HL-60/S4 treated with retinoic acid at 250 ng/mL for 4 days and 3 days (cell line): ENCODE results near the gene NRF1.

Experiments used
- in situ Hi-C: fragments of 300-500 bp; cut with MboI; formaldehyde crosslinking; loops from 2 replicates; pipeline ENCODE4 v1.7.0; 2022; ENCODE audit warnings: low sequenced_read_pairs

The NRF1 gene

DNA sequence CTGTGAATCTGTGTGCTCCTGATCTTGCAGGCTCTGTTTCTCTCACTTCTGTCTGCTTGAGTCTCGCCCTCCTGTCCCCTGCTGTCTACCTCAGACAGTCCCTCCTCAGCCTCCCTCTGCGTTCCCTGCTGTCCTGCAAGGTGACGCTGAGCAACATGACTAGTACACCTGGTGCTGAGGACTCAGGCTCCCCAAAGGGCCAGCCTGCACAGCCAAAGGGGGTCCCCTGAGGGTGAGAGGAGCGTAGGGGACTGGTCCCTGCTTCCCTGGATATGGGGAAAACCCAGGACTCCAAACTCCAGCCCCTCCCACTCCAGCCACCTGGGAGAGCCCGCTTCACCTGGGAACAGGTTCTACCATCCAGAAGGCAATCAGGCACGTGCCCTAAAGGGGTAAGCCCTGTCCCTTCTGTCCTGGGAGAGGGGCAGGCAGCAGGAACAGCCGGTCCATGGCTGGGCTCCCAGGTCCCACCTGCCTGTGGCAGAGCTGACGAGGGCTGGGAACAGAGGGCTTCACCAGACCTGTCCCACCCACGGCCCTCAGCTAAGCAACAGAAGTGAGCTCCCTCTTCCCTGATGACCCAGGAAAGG lies 184.8 kb downstream of the NRF1 start:
- in situ Hi-C loops: no loop called here

DNA sequence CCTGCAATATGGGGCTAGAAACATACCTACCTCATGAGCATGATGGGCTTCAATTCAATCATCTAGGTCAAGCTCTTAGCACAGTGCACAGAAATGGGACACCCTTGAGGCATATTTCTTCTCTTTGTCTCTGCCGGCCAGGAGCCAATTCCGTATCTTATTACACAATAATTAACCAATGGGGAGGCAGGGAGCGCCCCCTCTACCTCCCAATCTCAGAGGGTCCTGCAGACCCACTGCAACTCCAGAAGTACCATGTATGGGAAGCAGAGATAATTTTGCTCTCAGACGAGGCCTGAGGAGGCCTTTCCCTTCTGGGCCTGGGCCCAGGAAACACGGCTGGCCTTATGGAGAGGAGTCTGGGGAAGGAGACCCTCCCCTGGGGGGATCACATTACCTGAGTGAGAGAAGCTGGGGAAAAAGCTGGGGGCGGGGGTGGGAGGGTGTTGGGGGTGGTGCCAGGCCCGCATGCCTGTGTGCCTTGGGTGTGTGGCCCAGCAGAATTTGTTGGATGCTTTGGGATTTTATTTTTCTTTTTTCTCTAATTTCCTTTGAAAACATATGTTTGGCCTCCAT lies 185.8 kb downstream of the NRF1 start:
- in situ Hi-C loops: no loop called here

DNA sequence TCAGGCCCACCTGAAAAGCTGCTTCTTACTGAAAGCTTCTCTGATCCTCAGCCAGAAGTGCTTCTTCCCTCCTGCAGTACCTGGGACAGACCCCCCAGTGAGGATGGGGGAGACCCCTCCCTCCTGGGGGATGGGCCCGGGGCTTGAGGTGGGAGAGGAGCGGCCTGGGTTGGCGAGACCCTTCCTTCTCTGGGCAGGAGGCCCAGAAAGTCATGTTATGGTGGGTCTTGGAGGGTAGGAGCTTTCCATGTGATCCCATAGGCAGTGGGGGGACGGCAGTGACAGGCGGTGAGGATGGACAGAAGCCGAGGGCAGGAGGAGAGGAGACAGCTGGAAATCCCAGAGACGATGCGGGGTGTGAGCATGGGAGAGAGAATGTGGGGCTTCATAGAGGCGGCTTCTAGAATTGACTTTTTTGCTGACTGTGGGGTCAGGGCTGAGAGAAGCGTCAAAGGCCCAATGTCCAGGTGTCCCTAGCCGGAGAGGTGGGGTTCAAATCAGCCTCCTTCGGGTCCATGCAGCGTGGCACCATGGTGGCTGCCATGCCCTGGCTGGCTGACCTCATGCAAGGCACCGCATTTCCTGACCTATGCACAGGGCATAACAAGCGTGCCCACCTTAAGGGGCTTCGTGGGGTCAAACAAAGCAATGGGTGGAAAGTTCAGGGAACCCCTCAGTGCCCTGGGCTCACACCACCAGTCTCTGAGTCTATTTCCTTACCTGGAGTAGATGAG lies 187.3 kb downstream of the NRF1 start:
- in situ Hi-C loops: no loop called here

DNA sequence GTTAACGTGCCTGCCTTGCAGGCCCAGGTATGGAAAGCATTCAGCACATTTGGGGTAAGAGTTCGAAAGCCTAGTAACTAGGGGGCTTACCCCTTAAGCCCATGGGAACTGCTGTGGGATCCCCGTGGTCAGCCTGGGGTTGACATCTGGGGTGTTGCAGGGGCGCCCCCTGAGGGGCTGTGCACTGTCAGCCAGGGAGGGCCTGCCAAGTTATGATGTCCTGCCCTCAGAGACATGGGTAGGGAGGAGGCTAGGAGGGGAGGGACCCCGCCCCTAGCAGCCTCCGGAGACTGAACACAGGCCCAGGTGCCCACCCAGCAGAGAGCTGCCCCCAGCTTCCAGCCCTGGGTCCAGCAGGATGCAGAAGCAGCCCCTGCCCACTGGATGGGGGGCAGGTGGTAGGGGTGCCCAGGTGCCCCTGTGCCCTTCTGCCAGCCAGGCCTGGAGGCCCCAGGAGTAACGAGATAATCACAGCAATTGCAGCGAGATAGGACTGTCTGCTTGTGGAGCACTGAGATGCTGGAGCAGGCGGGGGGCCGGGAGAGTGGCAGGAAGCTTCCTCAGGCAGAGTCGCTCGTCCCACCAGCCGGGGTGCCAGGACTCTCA lies 187.9 kb downstream of the NRF1 start:
- in situ Hi-C loops: no loop called here

DNA sequence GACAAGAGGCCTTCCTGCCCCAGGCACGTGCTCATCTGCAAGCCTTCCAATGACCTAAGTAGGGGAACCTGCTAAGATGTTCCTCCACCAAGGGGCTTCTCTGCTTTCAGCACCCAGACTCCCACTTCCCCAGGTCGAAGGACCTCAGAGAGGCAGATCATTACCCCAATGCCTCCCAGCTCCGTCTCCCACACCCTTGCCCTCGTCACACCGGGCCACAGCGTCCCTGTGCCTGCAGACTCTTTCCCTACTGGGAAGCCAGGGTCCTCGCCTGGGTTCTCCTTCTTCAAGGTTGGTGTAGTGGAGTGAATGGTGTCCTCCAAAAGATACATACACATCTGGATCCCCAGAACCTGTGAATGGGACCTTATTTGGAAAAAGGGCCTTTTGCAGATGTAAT lies 189.4 kb downstream of the NRF1 start:
- in situ Hi-C loops: loop anchor here (25.0 kb wide), 1 partner anchor 464 kb away; no protein-coding TSS in a partner anchor

- in situ Hi-C loops: loop anchor here (25.0 kb wide), 1 partner anchor 465 kb away; no protein-coding TSS in a partner anchor
Observed at GRCh38 chr7:129801882-129802281, 190.4 kb downstream of the NRF1 start.

GRCh38 chr7:129803546-129804081 lies 192.1 kb downstream of the NRF1 start:
- in situ Hi-C loops: loop anchor here (25.0 kb wide), 1 partner anchor 466 kb away; no protein-coding TSS in a partner anchor

- in situ Hi-C loops: loop anchor here (25.0 kb wide), 1 partner anchor 467 kb away; no protein-coding TSS in a partner anchor
Observed at GRCh38 chr7:129804111-129804889, 192.8 kb downstream of the NRF1 start.

- in situ Hi-C loops: loop anchor here (25.0 kb wide), 1 partner anchor 468 kb away; no protein-coding TSS in a partner anchor
Observed at GRCh38 chr7:129804890-129805719, 193.6 kb downstream of the NRF1 start.
